Measurements from ENCODE around the gene KLHL3.
"Not testable (repeated sequence)": the region's sequence is repeated elsewhere in the genome, so short reads cannot be mapped to it uniquely, and the experiment has no call there.

The KLHL3 gene

GRCh38 chr5:137735555-137736284 lies at the start of gene KLHL3:
KLHL3 (minus strand) TSS chr5:137736089; CDS start chr5:137735646, 443 bp downstream.
- peak; percentile 45 for DNase-seq (ENCODE audit: low spot score)

- DNase-seq (ENCODE audit: low spot score): no peak
Measured at GRCh38 chr5:137782984-137783536, 47.2 kb upstream of the KLHL3 start.

- DNase-seq (ENCODE audit: low spot score): no peak
Measured at GRCh38 chr5:137782055-137782454, 46.2 kb upstream of the KLHL3 start.

- peak; percentile 70 for DNase-seq (ENCODE audit: low spot score)
Measured at GRCh38 chr5:137778772-137779564, 43.1 kb upstream of the KLHL3 start.

- not testable (repeated sequence) for DNase-seq (ENCODE audit: low spot score)
Measured at GRCh38 chr5:137767937-137768336, 32.0 kb upstream of the KLHL3 start.

- no peak for DNase-seq (ENCODE audit: low spot score)
Measured at GRCh38 chr5:137761566-137761965, 25.7 kb upstream of the KLHL3 start.

- no peak for DNase-seq (ENCODE audit: low spot score)
Measured at GRCh38 chr5:137760719-137761516, 25.0 kb upstream of the KLHL3 start.

- DNase-seq (ENCODE audit: low spot score): no peak
Measured at GRCh38 chr5:137760294-137760693, 24.4 kb upstream of the KLHL3 start.

GRCh38 chr5:137758715-137759306 lies 22.9 kb upstream of the KLHL3 start:
- DNase-seq (ENCODE audit: low spot score): no peak

GRCh38 chr5:137758121-137758520 lies 22.2 kb upstream of the KLHL3 start:
- DNase-seq (ENCODE audit: low spot score): no peak

- DNase-seq (ENCODE audit: low spot score): no peak
Measured at GRCh38 chr5:137757634-137758033, 21.7 kb upstream of the KLHL3 start.

GRCh38 chr5:137754961-137755762 lies 19.3 kb upstream of the KLHL3 start:
- no peak for DNase-seq (ENCODE audit: low spot score)

- DNase-seq (ENCODE audit: low spot score): peak; percentile 96
Measured at GRCh38 chr5:137754188-137754960, 18.5 kb upstream of the KLHL3 start, which contains the start of gene HNRNPA0. HNRNPA0 (minus strand) TSS chr5:137754363; CDS start chr5:137754066, 297 bp downstream.

- DNase-seq (ENCODE audit: low spot score): no peak
Measured at GRCh38 chr5:137753691-137754187, 17.9 kb upstream of the KLHL3 start.

GRCh38 chr5:137752905-137753690 lies 17.2 kb upstream of the KLHL3 start:
- peak; percentile 64 for DNase-seq (ENCODE audit: low spot score)

- DNase-seq (ENCODE audit: low spot score): peak; percentile 62
Measured at GRCh38 chr5:137751869-137752491, 16.1 kb upstream of the KLHL3 start.

GRCh38 chr5:137750436-137750835 lies 14.5 kb upstream of the KLHL3 start:
- no peak for DNase-seq (ENCODE audit: low spot score)

GRCh38 chr5:137747848-137748247 lies 12.0 kb upstream of the KLHL3 start:
- no peak for DNase-seq (ENCODE audit: low spot score)

Measured in NAMALWA (cell line).